Ishikawa (cell line): ENCODE data around the gene DNPEP.

Experiments used
- CEBPB ChIP-seq: IDR thresholded peaks from 2 replicates; pipeline ENCODE4 v1.6.1; 2012
- CREB1 ChIP-seq: IDR thresholded peaks from 2 replicates; pipeline ENCODE4 v1.6.1; 2012; ENCODE audit warnings: low read depth
- EGR1 ChIP-seq: IDR thresholded peaks from 2 replicates; pipeline ENCODE4 v1.6.1; 2012
- EP300 ChIP-seq: IDR thresholded peaks from 2 replicates; pipeline ENCODE4 v1.6.1; 2012; ENCODE audit warnings: borderline replicate concordance
- FOXM1 ChIP-seq: IDR thresholded peaks from 2 replicates; pipeline ENCODE4 v1.6.1; 2012; ENCODE audit warnings: low read depth, borderline replicate concordance
- NFIC ChIP-seq: IDR thresholded peaks from 2 replicates; pipeline ENCODE4 v1.6.1; 2012
- RAD21 ChIP-seq: IDR thresholded peaks from 2 replicates; pipeline ENCODE4 v1.6.1; 2012; ENCODE audit warnings: low read depth
- TAF1 ChIP-seq: IDR thresholded peaks from 2 replicates; pipeline ENCODE4 v1.6.1; 2012; ENCODE audit warnings: low read depth, mild to moderate bottlenecking
- TCF12 ChIP-seq: IDR thresholded peaks from 2 replicates; pipeline ENCODE4 v1.6.1; 2012; ENCODE audit warnings: low read depth
- TEAD4 ChIP-seq: IDR thresholded peaks from 2 replicates; pipeline ENCODE4 v1.6.1; 2012
- YY1 ChIP-seq: IDR thresholded peaks from 2 replicates; pipeline ENCODE4 v1.6.1; 2012; ENCODE audit warnings: low read depth
- ZBTB7A ChIP-seq: IDR thresholded peaks from 2 replicates; pipeline ENCODE4 v1.6.1; 2012; ENCODE audit warnings: low read depth
- TF ChIP-seq, protein P1 (sequence below): IDR thresholded peaks from 2 replicates; pipeline ENCODE4 v1.6.1; 2012; ENCODE audit warnings: low read depth, mild to moderate bottlenecking
- TF ChIP-seq, protein P2 (sequence below): IDR thresholded peaks from 2 replicates; pipeline ENCODE4 v1.6.1; 2012
- TF ChIP-seq, protein P3 (sequence below): IDR thresholded peaks from 2 replicates; pipeline ENCODE4 v1.6.1; 2012

Gene DNPEP

DNA sequence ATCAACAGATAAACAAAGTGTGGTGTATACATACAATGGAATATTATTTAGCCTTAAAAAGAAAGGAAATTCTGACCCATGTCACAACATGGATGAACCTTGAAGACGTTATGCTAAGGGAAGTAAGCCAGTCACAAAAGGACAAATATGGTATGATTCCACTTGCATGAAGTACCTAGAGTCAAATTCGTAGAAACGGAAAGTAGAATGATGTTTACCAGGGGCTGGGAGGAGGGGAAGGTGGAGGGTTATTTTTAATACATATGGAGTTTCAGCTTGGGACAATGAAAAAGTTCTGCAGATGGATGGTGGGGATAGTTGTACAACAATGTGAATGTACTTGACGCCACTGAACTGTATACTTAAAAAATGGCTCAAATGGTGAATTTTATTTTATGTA is 27.1 kb upstream of the DNPEP start:
- TF ChIP-seq NFIC (no peak), EP300 (no peak), RAD21 (no peak), TEAD4 (no peak), TCF12 (no peak), YY1 (no peak), ZBTB7A (no peak), EGR1 (no peak), CREB1 (no peak), TAF1 (no peak), CEBPB (no peak), FOXM1 (no peak)
- TF ChIP-seq, protein P1, sequence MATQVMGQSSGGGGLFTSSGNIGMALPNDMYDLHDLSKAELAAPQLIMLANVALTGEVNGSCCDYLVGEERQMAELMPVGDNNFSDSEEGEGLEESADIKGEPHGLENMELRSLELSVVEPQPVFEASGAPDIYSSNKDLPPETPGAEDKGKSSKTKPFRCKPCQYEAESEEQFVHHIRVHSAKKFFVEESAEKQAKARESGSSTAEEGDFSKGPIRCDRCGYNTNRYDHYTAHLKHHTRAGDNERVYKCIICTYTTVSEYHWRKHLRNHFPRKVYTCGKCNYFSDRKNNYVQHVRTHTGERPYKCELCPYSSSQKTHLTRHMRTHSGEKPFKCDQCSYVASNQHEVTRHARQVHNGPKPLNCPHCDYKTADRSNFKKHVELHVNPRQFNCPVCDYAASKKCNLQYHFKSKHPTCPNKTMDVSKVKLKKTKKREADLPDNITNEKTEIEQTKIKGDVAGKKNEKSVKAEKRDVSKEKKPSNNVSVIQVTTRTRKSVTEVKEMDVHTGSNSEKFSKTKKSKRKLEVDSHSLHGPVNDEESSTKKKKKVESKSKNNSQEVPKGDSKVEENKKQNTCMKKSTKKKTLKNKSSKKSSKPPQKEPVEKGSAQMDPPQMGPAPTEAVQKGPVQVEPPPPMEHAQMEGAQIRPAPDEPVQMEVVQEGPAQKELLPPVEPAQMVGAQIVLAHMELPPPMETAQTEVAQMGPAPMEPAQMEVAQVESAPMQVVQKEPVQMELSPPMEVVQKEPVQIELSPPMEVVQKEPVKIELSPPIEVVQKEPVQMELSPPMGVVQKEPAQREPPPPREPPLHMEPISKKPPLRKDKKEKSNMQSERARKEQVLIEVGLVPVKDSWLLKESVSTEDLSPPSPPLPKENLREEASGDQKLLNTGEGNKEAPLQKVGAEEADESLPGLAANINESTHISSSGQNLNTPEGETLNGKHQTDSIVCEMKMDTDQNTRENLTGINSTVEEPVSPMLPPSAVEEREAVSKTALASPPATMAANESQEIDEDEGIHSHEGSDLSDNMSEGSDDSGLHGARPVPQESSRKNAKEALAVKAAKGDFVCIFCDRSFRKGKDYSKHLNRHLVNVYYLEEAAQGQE: no peak
- TF ChIP-seq, protein P2, sequence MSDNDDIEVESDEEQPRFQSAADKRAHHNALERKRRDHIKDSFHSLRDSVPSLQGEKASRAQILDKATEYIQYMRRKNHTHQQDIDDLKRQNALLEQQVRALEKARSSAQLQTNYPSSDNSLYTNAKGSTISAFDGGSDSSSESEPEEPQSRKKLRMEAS: no peak
- TF ChIP-seq, protein P3, sequence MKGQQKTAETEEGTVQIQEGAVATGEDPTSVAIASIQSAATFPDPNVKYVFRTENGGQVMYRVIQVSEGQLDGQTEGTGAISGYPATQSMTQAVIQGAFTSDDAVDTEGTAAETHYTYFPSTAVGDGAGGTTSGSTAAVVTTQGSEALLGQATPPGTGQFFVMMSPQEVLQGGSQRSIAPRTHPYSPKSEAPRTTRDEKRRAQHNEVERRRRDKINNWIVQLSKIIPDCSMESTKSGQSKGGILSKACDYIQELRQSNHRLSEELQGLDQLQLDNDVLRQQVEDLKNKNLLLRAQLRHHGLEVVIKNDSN: no peak

DNA sequence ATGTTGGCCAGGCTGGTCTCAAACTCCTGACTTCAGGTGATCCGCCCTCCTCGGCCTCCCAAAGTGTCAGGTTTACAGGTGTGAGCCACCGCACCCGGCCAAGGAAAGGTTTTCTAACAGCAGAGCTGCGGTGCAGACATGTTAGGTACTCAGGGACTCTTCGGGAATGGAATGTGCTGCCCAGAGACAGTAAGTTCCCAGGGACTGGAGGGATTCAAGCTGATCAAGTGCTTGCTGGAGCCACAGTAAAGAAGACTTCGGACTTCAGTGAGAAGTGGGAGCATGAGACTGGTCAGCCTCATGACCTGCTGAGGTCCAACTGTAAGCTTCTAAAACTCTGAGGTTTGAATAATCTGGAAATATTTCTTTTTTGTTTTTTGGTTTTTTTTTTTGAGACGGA is 22.7 kb upstream of the DNPEP start:
- TF ChIP-seq EP300 (no peak), EGR1 (no peak), TEAD4 (no peak), TAF1 (no peak), TCF12 (no peak), RAD21 (no peak)
- TF ChIP-seq, protein P2: no peak
- TF ChIP-seq, protein P3: no peak

DNA sequence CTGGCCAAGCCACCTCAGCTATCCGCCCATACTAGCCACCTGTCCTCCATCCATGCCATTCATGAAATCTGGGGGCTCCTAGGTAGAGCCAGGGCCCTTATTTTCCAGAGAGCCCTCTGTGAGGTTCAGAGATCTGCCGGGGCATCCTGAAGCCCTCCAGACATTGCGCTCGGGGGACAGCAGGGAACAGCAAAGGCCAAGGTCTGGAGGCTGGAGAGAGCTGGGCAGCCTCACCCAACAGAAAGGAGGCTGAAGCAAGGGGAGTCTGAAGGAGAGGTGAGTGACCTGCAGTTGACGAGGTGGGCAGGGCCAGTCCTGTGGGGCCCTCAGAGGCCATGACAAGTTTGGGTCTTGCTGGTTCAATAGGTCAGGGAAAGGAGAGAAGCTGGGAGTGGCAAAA is 21.9 kb upstream of the DNPEP start:
- no peak for TF ChIP-seq RAD21
- TF ChIP-seq FOXM1: no peak
- TF ChIP-seq YY1: no peak
- no peak for TF ChIP-seq ZBTB7A
- TF ChIP-seq, protein P3: no peak
- TF ChIP-seq TAF1: no peak
- no peak for TF ChIP-seq CEBPB
- no peak for TF ChIP-seq NFIC
- TF ChIP-seq, protein P1: no peak
- no peak for TF ChIP-seq EP300
- TF ChIP-seq TEAD4: no peak
- no peak for TF ChIP-seq TCF12

DNA sequence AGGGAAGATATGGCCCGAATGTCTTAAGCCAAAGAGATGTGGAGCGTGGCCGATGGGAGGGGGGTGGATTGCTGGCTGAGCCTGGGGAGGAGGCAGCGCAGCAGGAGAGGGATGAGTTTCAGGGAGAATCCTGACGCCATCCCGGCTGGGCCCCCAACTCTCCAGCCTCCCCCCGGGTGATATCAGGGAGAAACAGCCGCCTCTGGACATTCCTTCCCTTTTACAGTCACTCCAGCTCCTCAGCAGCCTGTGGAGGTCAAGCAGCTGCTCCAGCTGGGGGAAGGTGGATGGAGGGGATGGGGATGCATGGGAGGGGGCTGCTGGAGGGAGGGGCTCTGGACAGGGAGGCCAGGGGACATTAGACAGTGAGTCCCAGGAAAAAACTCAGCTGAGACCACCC is 20.9 kb upstream of the DNPEP start:
- TF ChIP-seq FOXM1 (no peak), CEBPB (no peak), RAD21 (no peak), NFIC (no peak), EP300 (no peak), ZBTB7A (no peak), CREB1 (no peak), TEAD4 (no peak), EGR1 (no peak), YY1 (no peak), TAF1 (no peak), TCF12 (no peak)
- TF ChIP-seq, protein P3: no peak
- TF ChIP-seq, protein P2: no peak
- TF ChIP-seq, protein P1: no peak
